SU-DHL-6 (cell line): Measurements from ENCODE around the gene SHROOM2.

Source experiments
- EZH2phosphoT487 ChIP-seq: fragments of 200-600 bp; sonication (generic), shearing (Covaris generic); conservative IDR thresholded peaks from 2 replicates; pipeline ENCODE4 v1.6.1; 2018; ENCODE audit warnings: mild to moderate bottlenecking, antibody characterized with exemption, low read length, moderate library complexity, mixed read lengths
- TF ChIP-seq, protein P1 (sequence below): fragments of 200-600 bp; sonication (generic); IDR thresholded peaks from one replicate; pipeline ENCODE4 v1.5.1; 2017; ENCODE audit warnings: antibody characterized with exemption, mild to moderate bottlenecking, low read length, moderate library complexity; ENCODE audit not compliant: insufficient read depth, poor library complexity, severe bottlenecking

DNA sequence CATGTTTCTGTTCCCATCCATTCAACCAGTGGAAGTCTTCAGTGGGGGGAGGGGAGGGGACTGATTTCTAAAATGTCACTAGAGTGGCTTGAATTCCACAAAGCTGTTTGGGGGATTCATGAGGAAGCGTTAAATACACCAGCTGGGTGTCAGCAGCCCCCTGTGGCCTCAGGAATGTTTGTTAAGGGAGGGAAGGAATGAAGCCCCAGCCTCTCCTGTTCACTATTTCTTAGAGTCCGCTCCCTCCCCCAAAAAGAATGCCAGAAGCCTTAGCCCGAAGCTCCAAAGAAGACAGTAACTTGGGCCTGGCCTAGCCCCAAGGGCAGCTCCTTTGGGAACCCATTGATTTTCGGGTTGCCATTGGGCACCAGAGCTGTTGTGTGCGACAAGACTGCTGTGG lies 3.3 kb downstream of the SHROOM2 start:
- TF ChIP-seq, protein P1, sequence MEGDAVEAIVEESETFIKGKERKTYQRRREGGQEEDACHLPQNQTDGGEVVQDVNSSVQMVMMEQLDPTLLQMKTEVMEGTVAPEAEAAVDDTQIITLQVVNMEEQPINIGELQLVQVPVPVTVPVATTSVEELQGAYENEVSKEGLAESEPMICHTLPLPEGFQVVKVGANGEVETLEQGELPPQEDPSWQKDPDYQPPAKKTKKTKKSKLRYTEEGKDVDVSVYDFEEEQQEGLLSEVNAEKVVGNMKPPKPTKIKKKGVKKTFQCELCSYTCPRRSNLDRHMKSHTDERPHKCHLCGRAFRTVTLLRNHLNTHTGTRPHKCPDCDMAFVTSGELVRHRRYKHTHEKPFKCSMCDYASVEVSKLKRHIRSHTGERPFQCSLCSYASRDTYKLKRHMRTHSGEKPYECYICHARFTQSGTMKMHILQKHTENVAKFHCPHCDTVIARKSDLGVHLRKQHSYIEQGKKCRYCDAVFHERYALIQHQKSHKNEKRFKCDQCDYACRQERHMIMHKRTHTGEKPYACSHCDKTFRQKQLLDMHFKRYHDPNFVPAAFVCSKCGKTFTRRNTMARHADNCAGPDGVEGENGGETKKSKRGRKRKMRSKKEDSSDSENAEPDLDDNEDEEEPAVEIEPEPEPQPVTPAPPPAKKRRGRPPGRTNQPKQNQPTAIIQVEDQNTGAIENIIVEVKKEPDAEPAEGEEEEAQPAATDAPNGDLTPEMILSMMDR = no peak
- TF ChIP-seq EZH2phosphoT487 = no peak
